OCI-M1 (cell line): ENCODE measurements around the gene RDH8.

ENCODE experiments used
- DNase-seq: peaks from one replicate; lab custom pipeline; 2025; lab: John Stamatoyannopoulos, UW

RDH8 gene

GRCh38 chr19:10037367-10037766 lies 24.1 kb downstream of the RDH8 start:
- no peak for DNase-seq

- DNase-seq: no peak
These were observed 24.5 kb downstream of the RDH8 start for GRCh38 chr19:10037809-10038208.

GRCh38 chr19:10043286-10043927 lies 30.1 kb downstream of the RDH8 start:
- DNase-seq: peak; percentile 72

GRCh38 chr19:10044390-10044789 lies 31.1 kb downstream of the RDH8 start:
- DNase-seq: no peak

GRCh38 chr19:10045371-10045770 lies 32.1 kb downstream of the RDH8 start:
- no peak for DNase-seq

GRCh38 chr19:10049626-10050025 lies 36.3 kb downstream of the RDH8 start:
- DNase-seq: no peak

- no peak for DNase-seq
These were observed 39.5 kb downstream of the RDH8 start for GRCh38 chr19:10052602-10053360.

GRCh38 chr19:10061717-10062310 lies 48.5 kb downstream of the RDH8 start:
- DNase-seq: peak; percentile 30

- DNase-seq: no peak
These were observed 54.9 kb downstream of the RDH8 start for GRCh38 chr19:10068205-10068604.

- DNase-seq: no peak
These were observed 55.8 kb downstream of the RDH8 start for GRCh38 chr19:10069046-10069445.

- no peak for DNase-seq
These were observed 57.6 kb downstream of the RDH8 start for GRCh38 chr19:10070730-10071446.
